ENCODE results near the gene OPRPN. TPM values are rescaled to one million over a fixed set of nuclear protein-coding genes. Genes with fewer than 3 reads are reported as not detected.

Gene OPRPN
- total and polyA plus RNA-seq, 2 of the 4 experiments (the other 2 are of a cell fraction) = not detected

DNA sequence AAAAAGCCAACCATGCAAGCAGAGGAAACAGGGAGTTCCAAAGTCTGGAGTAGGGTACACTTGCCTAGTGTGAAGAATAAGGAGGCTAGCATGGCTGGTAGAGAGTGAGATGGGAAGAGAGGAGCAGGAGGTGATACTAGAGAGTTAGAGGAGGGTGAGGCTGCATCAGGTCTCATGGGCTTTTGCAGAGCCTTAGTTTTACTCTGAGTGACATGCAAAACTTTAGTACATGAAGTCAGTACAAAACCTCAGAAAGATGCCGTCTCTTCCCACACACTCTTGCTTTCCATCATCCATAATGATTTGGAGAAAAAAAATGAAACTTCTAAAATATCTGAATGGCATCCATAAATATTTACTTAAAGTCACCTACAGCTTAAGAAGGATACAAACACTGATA is 5.0 kb downstream of the OPRPN start:
- POLR2A ChIA-PET (ENCODE audit: unreplicated experiment) = no interaction called here
- H3K18ac ChIP-seq (ENCODE audit: low read depth, low read length) = no peak overlapping the region
- no peak overlapping the region for H3K4ac ChIP-seq (ENCODE audit: low read depth, low read length)
- H3K27me3 ChIP-seq (ENCODE audit: control insufficient read depth, insufficient read depth, low read length) = no peaks in the 10 kb centered on the region
- H3K4me2 ChIP-seq (ENCODE audit: low read depth, low read length) = no peak overlapping the region
- H2BK120ac ChIP-seq (ENCODE audit: low read depth, low read length) = no peak overlapping the region
- no peak overlapping the region for H3K27ac ChIP-seq (ENCODE audit: insufficient read depth, low read length)
- H3K4me1 ChIP-seq (ENCODE audit: control insufficient read depth, insufficient read depth, low read length) = no peaks in the 10 kb centered on the region
- H2BK20ac ChIP-seq (ENCODE audit: low read depth, low read length) = no peak overlapping the region
- ATAC-seq (ENCODE audit: low read depth) = no peak
- dilution Hi-C loops (cut with HindIII; ENCODE audit: low sequenced_read_pairs, unreplicated experiment) = no loop called here
- CTCF ChIA-PET = no interaction called here
- H2AFZ ChIP-seq (replicated peaks; ENCODE audit: low read length, poor library complexity) = no peak overlapping the region
- no peak overlapping the region for H3K9ac ChIP-seq (ENCODE audit: low read depth, low read length)
- no peak overlapping the region for H4K5ac ChIP-seq (ENCODE audit: low read depth, low read length)
- no peak overlapping the region for H2AK5ac ChIP-seq (ENCODE audit: low read depth, low read length)
- H2BK15ac ChIP-seq (ENCODE audit: low read depth, low read length) = no peak overlapping the region
- H4K20me1 ChIP-seq (ENCODE audit: insufficient read depth, low read length) = no peaks in the 10 kb centered on the region
- H4K91ac ChIP-seq (ENCODE audit: insufficient read depth, low read depth, low read length) = no peak overlapping the region
- no peak overlapping the region for H2AK9ac ChIP-seq (replicated peaks; ENCODE audit: low read depth, low read length, poor library complexity)
- no peaks in the 10 kb centered on the region for H3K9me3 ChIP-seq (ENCODE audit: control insufficient read depth, insufficient read depth, low read length)
- H3K23ac ChIP-seq (ENCODE audit: low read depth, low read length) = no peak overlapping the region
- BruUV-seq (replicated peaks) = no TSS peak
- H4K8ac ChIP-seq (ENCODE audit: low read depth in 2 of 2, low read length in 2 of 2) = no peak overlapping the region
- no CpG with 5 or more reads among the region's 1 CpG for WGBS, 2 experiments (ENCODE audit: extremely low coverage in 2 of 2, insufficient read length in 1 of 2)
- no peak overlapping the region for H3K56ac ChIP-seq (ENCODE audit: extremely low read depth, insufficient read depth, low read length)
- H3K9me1 ChIP-seq (ENCODE audit: insufficient read depth, low read length) = no peaks in the 10 kb centered on the region
- no peak for DNase-seq
- no peak overlapping the region for H3K14ac ChIP-seq (replicated peaks; ENCODE audit: low read depth, low read length)
- H2BK5ac ChIP-seq (ENCODE audit: low read depth, low read length, poor library complexity, severe bottlenecking) = no peak overlapping the region
- in situ Hi-C loops (cut with MboI; ENCODE audit: low sequenced_read_pairs) = no loop called here
- H3K4me3 ChIP-seq (ENCODE audit: insufficient read depth, low read depth, low read length) = no peak overlapping the region
- H3K79me1 ChIP-seq (ENCODE audit: low read depth in 1 of 2, low read length in 2 of 2) = no peaks in the 10 kb centered on the region
- H3K36me3 ChIP-seq (ENCODE audit: control insufficient read depth, insufficient read depth, low read length) = no peaks in the 10 kb centered on the region
- TF ChIP-seq MXI1 (IDR thresholded peaks at IDR 0.05; ENCODE audit: borderline replicate concordance, low read depth, low read length) (no peak), BHLHE40 (IDR thresholded peaks at IDR 0.05; ENCODE audit: low read depth, low read length) (no peak), NFE2L2 (IDR thresholded peaks at IDR 0.05; ENCODE audit: low read depth, low read length) (no peak), FOS (IDR thresholded peaks at IDR 0.05; ENCODE audit: low read depth, low read length) (no peak), RFX5 (IDR thresholded peaks at IDR 0.05; ENCODE audit: low read depth, low read length) (no peak), CHD1 (IDR thresholded peaks at IDR 0.05; ENCODE audit: low read depth, low read length) (no peak), SMC3 (IDR thresholded peaks at IDR 0.05; ENCODE audit: low read depth, low read length) (no peak), RAD21 (IDR thresholded peaks at IDR 0.05; ENCODE audit: low read length) (no peak), RCOR1 (IDR thresholded peaks at IDR 0.05; ENCODE audit: insufficient replicate concordance, low read length) (no peak)
- TF ChIP-seq, protein P1, sequence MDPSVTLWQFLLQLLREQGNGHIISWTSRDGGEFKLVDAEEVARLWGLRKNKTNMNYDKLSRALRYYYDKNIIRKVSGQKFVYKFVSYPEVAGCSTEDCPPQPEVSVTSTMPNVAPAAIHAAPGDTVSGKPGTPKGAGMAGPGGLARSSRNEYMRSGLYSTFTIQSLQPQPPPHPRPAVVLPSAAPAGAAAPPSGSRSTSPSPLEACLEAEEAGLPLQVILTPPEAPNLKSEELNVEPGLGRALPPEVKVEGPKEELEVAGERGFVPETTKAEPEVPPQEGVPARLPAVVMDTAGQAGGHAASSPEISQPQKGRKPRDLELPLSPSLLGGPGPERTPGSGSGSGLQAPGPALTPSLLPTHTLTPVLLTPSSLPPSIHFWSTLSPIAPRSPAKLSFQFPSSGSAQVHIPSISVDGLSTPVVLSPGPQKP (IDR thresholded peaks at IDR 0.05; ENCODE audit: borderline replicate concordance, low read depth, low read length) = no peak
- TF ChIP-seq, protein P2, sequence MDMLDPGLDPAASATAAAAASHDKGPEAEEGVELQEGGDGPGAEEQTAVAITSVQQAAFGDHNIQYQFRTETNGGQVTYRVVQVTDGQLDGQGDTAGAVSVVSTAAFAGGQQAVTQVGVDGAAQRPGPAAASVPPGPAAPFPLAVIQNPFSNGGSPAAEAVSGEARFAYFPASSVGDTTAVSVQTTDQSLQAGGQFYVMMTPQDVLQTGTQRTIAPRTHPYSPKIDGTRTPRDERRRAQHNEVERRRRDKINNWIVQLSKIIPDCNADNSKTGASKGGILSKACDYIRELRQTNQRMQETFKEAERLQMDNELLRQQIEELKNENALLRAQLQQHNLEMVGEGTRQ (IDR thresholded peaks at IDR 0.05; ENCODE audit: low read depth, low read length) = no peak
- TF ChIP-seq, protein P3, sequence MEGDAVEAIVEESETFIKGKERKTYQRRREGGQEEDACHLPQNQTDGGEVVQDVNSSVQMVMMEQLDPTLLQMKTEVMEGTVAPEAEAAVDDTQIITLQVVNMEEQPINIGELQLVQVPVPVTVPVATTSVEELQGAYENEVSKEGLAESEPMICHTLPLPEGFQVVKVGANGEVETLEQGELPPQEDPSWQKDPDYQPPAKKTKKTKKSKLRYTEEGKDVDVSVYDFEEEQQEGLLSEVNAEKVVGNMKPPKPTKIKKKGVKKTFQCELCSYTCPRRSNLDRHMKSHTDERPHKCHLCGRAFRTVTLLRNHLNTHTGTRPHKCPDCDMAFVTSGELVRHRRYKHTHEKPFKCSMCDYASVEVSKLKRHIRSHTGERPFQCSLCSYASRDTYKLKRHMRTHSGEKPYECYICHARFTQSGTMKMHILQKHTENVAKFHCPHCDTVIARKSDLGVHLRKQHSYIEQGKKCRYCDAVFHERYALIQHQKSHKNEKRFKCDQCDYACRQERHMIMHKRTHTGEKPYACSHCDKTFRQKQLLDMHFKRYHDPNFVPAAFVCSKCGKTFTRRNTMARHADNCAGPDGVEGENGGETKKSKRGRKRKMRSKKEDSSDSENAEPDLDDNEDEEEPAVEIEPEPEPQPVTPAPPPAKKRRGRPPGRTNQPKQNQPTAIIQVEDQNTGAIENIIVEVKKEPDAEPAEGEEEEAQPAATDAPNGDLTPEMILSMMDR (conservative IDR thresholded peaks at IDR 0.05; ENCODE audit: low read depth, low read length) = no peak
- intact Hi-C loops (cut with micrococcal nuclease) = no loop called here

All from IMR-90 (cell line).